ENCODE measurements around the gene FAAP20.

Gene FAAP20

DNA sequence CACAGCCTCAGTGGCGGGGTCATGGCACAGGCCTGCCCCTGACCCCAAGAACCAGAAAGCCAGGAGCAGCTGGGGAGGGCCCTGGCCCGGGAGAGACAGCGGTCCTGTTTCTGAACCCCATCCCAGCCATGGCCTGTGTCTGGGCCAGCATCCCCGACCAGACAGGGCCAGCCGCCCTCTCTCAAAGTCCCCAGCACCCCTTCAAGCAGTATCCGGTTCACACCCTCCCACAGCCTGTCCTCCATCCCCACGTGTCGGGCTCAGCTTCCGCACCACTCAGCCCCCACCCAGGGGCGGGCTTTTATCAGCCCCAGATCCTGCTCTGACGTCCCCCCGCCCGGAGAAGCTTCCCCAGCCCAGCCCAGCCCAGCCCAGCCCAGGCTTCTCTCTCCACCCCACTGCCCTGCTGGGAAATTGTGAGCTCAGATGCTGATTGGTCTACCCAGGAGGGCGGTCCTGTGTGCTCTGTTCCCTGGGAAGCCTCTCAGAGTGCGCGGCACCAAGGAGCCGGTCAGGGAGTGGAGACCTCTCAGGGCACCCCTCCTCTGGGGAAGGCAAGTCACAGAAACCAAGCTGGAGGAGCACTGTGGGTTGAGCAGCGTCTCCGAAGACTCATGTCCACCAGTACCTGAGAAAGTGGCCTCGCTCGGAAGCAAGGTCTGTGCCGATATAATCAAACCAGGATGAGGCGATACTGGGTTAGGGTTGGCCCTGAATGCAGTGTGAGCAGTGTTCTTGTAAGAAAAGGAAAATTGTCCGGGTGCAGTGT is 4.7 kb upstream of the FAAP20 start:
- no peak for TF ChIP-seq CTCF (IDR thresholded peaks at IDR 0.05)

DNA sequence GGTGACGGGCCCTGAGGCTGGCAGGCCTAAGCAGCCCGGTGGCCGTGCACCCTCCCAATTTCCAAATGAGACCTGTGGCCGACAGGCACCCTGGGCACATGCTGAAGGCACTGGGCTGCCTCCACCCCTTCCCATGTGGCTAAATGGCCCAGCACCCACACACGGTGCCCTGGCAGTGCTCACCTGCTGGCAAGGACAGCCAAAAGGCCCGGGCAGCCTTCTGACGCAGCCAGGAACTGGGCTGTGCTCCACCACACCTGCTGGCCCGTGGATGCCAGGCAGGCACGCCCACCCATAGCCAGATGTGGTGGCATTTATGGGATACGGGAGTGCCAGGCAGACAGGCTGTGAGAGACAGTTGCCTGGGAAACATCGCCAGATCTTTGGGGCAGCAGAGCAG is 4.0 kb upstream of the FAAP20 start:
- TF ChIP-seq CTCF (IDR thresholded peaks at IDR 0.05): no peak

DNA sequence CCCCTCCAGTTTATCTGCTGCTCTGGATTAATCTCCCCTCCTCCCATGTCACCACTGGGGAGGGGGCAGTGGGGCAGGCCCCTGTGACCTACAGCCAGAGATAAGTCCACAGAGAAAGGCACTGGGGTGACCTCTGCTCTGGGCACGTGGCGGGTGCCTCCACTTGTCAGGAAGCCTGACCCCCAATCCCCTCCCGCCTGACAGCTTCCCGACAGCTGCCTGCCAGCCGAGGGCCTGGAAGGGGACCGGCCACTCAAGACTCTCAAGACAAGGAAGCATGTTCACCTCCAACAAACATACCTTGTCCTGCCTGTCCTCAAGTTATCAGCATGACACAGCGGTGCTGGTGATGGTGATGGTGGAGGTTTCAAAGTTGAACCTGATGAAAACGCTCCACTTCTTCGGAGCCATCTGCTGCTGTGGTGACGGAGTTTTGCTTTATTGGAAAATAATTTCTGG is 3.2 kb upstream of the FAAP20 start:
- no peak for TF ChIP-seq CTCF (IDR thresholded peaks at IDR 0.05)

DNA sequence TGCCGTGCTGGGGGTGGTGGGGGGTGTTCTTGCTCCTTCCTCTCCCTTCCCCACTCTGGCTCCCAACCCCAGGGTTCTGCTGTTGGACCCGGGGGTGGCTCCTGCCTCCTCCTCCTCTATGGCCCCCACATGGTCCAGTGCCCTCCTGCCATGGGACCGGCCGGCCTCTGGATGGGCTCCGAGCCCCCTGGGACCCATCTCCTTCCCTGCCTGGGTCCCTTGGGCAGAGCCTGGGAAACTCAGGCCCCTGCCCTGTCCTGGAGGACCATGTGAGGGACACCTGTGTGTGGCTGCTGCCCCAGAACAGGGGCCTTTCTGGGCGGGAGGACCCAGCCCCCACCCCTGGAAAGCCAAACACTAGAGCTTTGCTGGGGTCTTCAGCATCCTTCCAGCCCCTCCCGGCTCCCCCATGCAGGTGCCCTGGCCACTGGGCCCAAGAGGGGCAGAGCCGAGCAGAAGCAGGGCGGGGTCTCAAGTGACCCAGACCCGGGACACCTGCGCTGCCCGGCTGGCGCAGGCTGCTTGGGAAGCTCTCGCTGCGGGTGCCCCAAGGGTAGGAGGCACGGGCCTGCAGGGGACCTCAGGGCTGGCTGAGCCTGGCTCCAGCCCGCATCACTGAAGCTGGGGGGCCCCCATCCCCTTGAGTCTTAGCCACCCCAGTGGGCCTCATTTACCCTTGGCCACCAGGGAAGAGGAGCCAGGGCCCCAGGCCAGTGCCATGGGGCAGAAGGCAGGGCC is 2.5 kb upstream of the FAAP20 start:
- TF ChIP-seq CTCF (IDR thresholded peaks at IDR 0.05): no peak

- no peak for TF ChIP-seq CTCF (IDR thresholded peaks at IDR 0.05)
These were observed 1.2 kb upstream of the FAAP20 start for GRCh38 chr1:2195785-2196184.

DNA sequence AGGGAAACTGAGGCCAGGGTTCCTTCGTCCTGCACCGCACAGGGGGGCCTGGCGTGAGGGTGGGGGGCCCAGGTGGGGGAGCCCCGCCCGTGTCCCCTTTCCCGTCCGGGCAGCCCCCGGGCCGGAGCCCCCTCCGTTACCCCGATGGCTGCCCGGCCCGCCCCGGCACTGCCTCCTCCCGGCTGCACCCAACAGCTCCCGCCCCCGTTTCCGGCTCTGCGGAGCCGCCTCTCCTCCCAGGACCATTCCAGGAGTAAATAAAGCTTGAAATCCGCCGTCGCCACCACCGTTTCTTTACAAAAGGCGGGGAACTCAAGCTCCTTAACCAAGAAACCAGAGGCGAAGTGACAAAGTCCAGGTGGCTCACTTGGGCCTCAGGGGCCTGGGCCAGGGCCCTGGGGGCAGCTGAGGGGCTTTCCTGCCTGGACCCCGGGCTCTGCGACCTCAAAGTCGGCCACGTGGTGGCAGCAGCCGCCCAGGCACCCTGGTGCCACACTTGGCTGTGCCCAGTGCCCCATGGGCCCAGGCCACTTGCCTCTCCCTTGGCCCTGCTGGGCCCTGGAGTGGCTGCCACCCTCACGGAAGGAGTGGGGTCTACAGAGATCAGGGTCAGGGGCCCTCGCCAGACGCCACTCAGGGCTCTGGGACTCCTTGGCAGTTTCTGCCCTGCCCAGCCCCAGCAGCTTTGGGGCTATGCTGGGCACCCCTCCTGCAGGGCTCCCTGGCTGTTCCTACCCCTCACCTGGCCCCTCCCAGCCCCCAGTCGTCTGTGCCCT is 514 bp upstream of the FAAP20 start:
- TF ChIP-seq CTCF (IDR thresholded peaks at IDR 0.05): peak; percentile 96

DNA sequence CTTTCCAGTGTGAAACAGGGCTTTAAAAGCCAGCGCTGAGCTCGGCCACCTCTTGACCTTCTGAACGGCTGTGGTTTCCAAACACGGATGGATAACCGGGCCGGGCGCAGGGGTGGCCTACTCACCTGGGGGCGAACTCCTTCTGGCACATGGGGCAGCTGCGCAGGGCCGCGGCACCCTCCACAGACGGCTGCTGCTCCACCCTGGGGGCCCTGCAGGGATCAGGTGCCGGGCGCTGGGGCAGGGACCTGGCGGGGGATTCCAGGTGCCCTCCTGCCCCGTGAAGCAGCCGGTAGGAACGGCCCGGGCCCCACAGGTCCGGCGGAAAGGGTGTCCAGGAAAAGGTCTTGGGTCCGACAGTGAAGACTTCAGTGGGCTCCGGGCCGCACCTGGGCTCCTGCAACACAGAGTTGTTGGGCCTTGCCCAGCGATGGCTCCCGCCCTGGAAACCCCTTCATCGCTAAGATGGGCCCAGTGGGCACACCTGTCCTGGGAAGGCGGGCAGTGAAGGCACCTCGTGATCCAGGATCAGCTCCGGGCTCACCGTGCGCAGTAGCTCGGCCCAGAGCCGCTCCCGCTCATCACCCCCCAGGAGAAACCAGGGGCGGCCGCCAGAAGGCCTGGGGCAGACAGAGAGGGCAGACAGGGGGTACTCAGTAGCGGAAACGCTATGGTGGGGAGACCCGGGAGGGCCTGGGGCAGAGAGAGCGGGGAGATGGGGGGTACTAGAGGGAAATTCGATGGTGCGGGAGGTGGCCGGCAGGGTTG is 874 bp downstream of the FAAP20 start:
- no peak for TF ChIP-seq CTCF (IDR thresholded peaks at IDR 0.05)

Data from LNCAP (cell line).